Natural killer cell (primary cell): ENCODE results near the gene RTF1. TPM values are rescaled to one million over a fixed set of nuclear protein-coding genes. Genes with fewer than 3 reads are reported as not detected.

Experiments
- ATAC-seq, 3 donors: fragments of 150-1000 bp in 2 of 3; fragments of 200-7000 bp in 1 of 3; cut with Tn5 transposase; 1 replicate in 1 of 3; 2 replicates in 2 of 3; pipeline ENCODE4 v1.10.0; 2021; ENCODE audit warnings: mild to moderate bottlenecking in 2 of 3, moderate library complexity in 2 of 3
- DNase-seq, 2 donors: peaks; one replicate each; pipeline versions ENCODE4 v3.0.0 to v3.0.0-alpha.2; 2013 to 2021; ENCODE audit warnings: mixed read lengths in 1 of 2
- H3K27ac ChIP-seq: one replicate; pipeline ENCODE4 v1.5.1; 2013; ENCODE audit warnings: mild to moderate bottlenecking, low read length
- H3K27me3 ChIP-seq: one replicate; pipeline ENCODE4 v1.6.1; 2013; ENCODE audit warnings: low read length; ENCODE audit not compliant: control insufficient read depth, insufficient read depth
- H3K36me3 ChIP-seq: one replicate; pipeline ENCODE4 v1.6.1; 2013; ENCODE audit warnings: low read length; ENCODE audit not compliant: control insufficient read depth, insufficient read depth
- H3K4me1 ChIP-seq: one replicate; pipeline ENCODE4 v1.6.1; 2013; ENCODE audit warnings: low read length; ENCODE audit not compliant: control insufficient read depth, insufficient read depth
- H3K4me3 ChIP-seq: one replicate; pipeline ENCODE4 v1.5.1; 2013; ENCODE audit warnings: low read length
- H3K9me3 ChIP-seq: one replicate; pipeline ENCODE4 v1.6.1; 2013; ENCODE audit warnings: low read length; ENCODE audit not compliant: control insufficient read depth, insufficient read depth
- H3K27ac Mint-ChIP-seq, 2 donors: one replicate each; pipeline ENCODE4 v1.8.0; 2022; ENCODE audit warnings: mild to moderate bottlenecking in 2 of 2, mixed read lengths in 2 of 2, moderate library complexity in 1 of 2
- H3K27me3 Mint-ChIP-seq, 2 donors: one replicate each; pipeline ENCODE4 v1.8.0; 2022; ENCODE audit warnings: low read depth in 2 of 2, mixed read lengths in 2 of 2
- H3K36me3 Mint-ChIP-seq: one replicate; pipeline ENCODE4 v1.8.0; 2022; ENCODE audit warnings: mixed read lengths
- H3K4me1 Mint-ChIP-seq, 2 donors: one replicate each; pipeline ENCODE4 v1.8.0; 2022; ENCODE audit warnings: mixed read lengths in 2 of 2
- H3K4me3 Mint-ChIP-seq: one replicate; pipeline ENCODE4 v1.8.0; 2022; ENCODE audit warnings: mild to moderate bottlenecking, moderate library complexity, mixed read lengths
- H3K9me3 Mint-ChIP-seq, 2 donors: one replicate each; pipeline ENCODE4 v1.8.0; 2022; ENCODE audit warnings: mixed read lengths in 2 of 2
- WGBS: methylation state at CpG from one replicate; pipeline ENCODE4 v1.1.7; 2013; ENCODE audit warnings: missing lambda C conversion rate; ENCODE audit not compliant: insufficient coverage; 5-methylcytosine and 5-hydroxymethylcytosine counted together
- intact Hi-C: fragments of 100-400 bp; cut with micrococcal nuclease; formaldehyde crosslinking; loops from one replicate; pipeline ENCODE4 v1.14.2; 2022
- total RNA-seq, 4 donors: library from RNA; stranded (reverse); fragments of 120-200 nt in 1 of 4; gene quantifications; one replicate each; pipeline versions ENCODE4 v1.2.3 to v1.2.4, GENCODE V29; 2013 to 2022
- TF ChIP-seq, protein P1 (sequence below): fragments of 200-600 bp; IDR thresholded peaks from one replicate; pipeline ENCODE4 v1.8.0; 2022; ENCODE audit warnings: antibody characterized with exemption

Gene RTF1
- total RNA-seq, 3 donors from 2014 or later (not counting 1 experiment from before 2014, with no cell fraction given), result 35.8 to 53.1 (median 42.7) TPM

DNA sequence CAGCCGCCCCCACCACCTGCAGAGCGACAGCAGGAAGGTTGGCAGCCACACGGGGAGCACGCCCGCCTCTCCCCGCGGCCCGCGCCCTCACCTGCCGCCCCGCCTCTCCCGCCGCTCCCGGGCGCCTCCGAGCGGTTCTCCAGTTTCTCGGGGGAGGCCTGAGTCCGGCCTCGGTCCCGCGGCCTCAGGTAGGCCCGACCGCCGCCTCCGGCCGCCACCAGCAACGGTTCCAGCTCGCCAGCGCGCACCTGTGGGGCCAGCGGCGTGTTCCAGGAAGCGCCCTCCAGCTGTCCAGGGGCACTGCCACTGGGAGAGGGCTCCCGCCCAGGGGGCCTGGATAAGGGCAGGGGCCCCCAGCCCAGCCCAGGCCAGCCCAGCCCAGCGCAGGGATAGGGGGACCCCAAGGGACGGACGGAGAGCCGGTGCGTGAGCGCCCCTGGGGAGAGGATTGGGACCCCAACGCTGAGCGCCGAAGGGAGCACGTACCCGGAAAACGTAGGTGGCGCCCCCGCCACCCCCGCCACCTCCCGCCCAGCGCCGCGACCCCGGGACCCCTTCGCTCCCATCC is 94.5 kb downstream of the RTF1 start:
- TF ChIP-seq, protein P1, sequence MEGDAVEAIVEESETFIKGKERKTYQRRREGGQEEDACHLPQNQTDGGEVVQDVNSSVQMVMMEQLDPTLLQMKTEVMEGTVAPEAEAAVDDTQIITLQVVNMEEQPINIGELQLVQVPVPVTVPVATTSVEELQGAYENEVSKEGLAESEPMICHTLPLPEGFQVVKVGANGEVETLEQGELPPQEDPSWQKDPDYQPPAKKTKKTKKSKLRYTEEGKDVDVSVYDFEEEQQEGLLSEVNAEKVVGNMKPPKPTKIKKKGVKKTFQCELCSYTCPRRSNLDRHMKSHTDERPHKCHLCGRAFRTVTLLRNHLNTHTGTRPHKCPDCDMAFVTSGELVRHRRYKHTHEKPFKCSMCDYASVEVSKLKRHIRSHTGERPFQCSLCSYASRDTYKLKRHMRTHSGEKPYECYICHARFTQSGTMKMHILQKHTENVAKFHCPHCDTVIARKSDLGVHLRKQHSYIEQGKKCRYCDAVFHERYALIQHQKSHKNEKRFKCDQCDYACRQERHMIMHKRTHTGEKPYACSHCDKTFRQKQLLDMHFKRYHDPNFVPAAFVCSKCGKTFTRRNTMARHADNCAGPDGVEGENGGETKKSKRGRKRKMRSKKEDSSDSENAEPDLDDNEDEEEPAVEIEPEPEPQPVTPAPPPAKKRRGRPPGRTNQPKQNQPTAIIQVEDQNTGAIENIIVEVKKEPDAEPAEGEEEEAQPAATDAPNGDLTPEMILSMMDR, result no peak
- no peak overlapping the region for H3K4me3 Mint-ChIP-seq
- DNase-seq (no peak), ATAC-seq (no peak)
- no peaks in the 10 kb centered on the region for H3K9me3 Mint-ChIP-seq
- H3K9me3 ChIP-seq, result no peaks in the 10 kb centered on the region
- intact Hi-C loops, result no loop called here
- no peaks in the 10 kb centered on the region for H3K36me3 ChIP-seq
- H3K36me3 Mint-ChIP-seq, result no peaks in the 10 kb centered on the region
- peaks cover 16% of the 10 kb centered on the region for H3K27me3 ChIP-seq
- peaks cover 0 to 19% of the 10 kb centered on the region in 2 donors for H3K27me3 Mint-ChIP-seq
- 13% methylated on average over 56 of the region's 56 CpGs for WGBS
- H3K4me1 Mint-ChIP-seq, result peaks cover 25 to 26% of the 10 kb centered on the region in 2 donors
- no peak overlapping the region for H3K4me3 ChIP-seq
- H3K27ac Mint-ChIP-seq, result no peak overlapping the region
- peaks cover 34% of the 10 kb centered on the region for H3K4me1 ChIP-seq
- H3K27ac ChIP-seq, result no peak overlapping the region

DNA sequence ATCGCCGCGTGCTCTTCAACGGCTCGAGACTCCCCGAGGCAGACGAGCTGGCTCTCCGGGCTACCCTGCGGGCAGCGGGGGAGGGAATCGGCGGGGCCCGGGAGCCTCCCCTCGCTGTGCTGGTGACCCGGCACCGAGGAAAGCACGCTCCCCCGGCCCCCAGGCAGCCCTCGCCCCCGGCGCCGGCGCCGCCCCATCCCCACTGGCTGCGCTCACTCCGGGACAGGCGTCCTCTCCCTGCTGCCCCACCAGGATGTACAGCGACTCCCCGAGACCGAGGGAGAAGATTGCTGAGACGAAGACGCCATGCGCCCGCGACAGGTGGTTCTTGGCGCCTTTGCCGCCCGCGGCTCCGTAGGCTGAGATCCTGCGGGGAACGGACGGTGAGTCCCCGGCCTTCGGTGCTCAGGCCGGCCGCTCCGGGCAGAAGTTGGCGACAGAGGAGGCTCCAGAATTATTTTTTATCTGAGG is 95.0 kb downstream of the RTF1 start:
- Histone ChIP-seq H3K4me3 (peak overlapping the region; percentile 27), H3K27me3 (peaks cover 16% of the 10 kb centered on the region), H3K9me3 (no peaks in the 10 kb centered on the region), H3K27ac (no peak overlapping the region), H3K36me3 (no peaks in the 10 kb centered on the region), H3K4me1 (peaks cover 34% of the 10 kb centered on the region)
- intact Hi-C loops, result no loop called here
- Mint-ChIP-seq H3K27ac (no peak overlapping the region), H3K4me1 (peaks cover 25 to 26% of the 10 kb centered on the region in 2 donors), H3K4me3 (peak overlapping the region; percentile 86), H3K36me3 (no peaks in the 10 kb centered on the region), H3K27me3 (peaks cover 0 to 19% of the 10 kb centered on the region in 2 donors), H3K9me3 (no peaks in the 10 kb centered on the region)
- peak in 1 of 2 donors; percentile 51 for DNase-seq
- peak in 1 of 3 donors; percentile 9 for ATAC-seq
- WGBS, result 4% methylated on average over 49 of the region's 49 CpGs
- TF ChIP-seq, protein P1, result no peak

DNA sequence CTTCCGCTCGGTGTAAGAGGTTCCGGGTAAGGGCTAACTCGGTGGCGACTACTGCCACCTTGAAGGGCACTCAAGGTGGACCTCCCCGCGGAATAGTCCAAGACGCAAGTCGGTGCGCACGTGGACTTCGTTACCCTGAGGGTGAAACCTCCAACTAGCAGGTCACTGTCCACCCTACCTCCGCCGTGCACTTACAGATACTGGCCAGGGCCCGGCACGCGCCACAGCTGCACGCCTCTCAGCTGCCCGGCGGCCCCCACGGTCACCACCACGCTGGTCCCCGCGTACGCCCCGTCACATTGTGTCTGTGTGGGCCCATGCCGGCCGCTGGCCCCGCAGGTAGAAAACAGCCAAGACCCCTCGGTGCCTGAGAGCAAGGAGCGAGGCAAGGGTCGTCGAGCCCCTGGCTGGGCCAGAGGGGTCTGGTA is 95.6 kb downstream of the RTF1 start:
- H3K27me3 Mint-ChIP-seq, result peaks cover 0 to 19% of the 10 kb centered on the region in 2 donors
- Histone ChIP-seq H3K27ac (no peak overlapping the region), H3K4me3 (peak overlapping the region; percentile 27), H3K9me3 (no peaks in the 10 kb centered on the region), H3K36me3 (no peaks in the 10 kb centered on the region), H3K4me1 (peaks cover 34% of the 10 kb centered on the region), H3K27me3 (peaks cover 16% of the 10 kb centered on the region)
- no peaks in the 10 kb centered on the region for H3K36me3 Mint-ChIP-seq
- TF ChIP-seq, protein P1, result no peak
- peak in 1 of 2 donors; percentile 16 for DNase-seq
- intact Hi-C loops, result no loop called here
- peak in 2 of 3 donors; percentile 10 to 14 for ATAC-seq
- 11% methylated on average over 33 of the region's 33 CpGs for WGBS
- peaks cover 25 to 26% of the 10 kb centered on the region in 2 donors for H3K4me1 Mint-ChIP-seq
- peak overlapping the region in 1 of 2 donors; percentile 66 for H3K27ac Mint-ChIP-seq
- peak overlapping the region; percentile 86 for H3K4me3 Mint-ChIP-seq
- no peaks in the 10 kb centered on the region for H3K9me3 Mint-ChIP-seq
